Stimulated activated naive B cell treated with anti-CD40 and anti-IgM and Interleukin-4, amounts not matched to agents 10 μg/mL and 1 μg/mL and 100 μg/mL, for 72 hours (primary cell): ENCODE results near the gene SCAMP5.

Experiments used
- ATAC-seq, 2 donors: fragments of 150-1000 bp; cut with Tn5 transposase; replicated peaks; 2 replicates each; pipeline ENCODE4 v1.10.0; 2021; ENCODE audit warnings: moderate library complexity in 1 of 2
- DNase-seq: peaks from one replicate; pipeline ENCODE4 v3.0.0; 2021
- H3K27ac Mint-ChIP-seq: one replicate; pipeline ENCODE4 v1.8.0; 2022; ENCODE audit warnings: mild to moderate bottlenecking, mixed read lengths
- H3K27me3 Mint-ChIP-seq, 2 donors: one replicate each; pipeline ENCODE4 v1.8.0; 2022; ENCODE audit warnings: mixed read lengths in 2 of 2
- H3K36me3 Mint-ChIP-seq, 2 donors: one replicate each; pipeline ENCODE4 v1.8.0; 2022; ENCODE audit warnings: mixed read lengths in 2 of 2, mild to moderate bottlenecking in 1 of 2
- H3K4me1 Mint-ChIP-seq, 2 donors: one replicate each; pipeline ENCODE4 v1.8.0; 2022; ENCODE audit warnings: mixed read lengths in 2 of 2, mild to moderate bottlenecking in 1 of 2
- H3K4me3 Mint-ChIP-seq, 2 donors: one replicate each; pipeline ENCODE4 v1.8.0; 2022; ENCODE audit warnings: mild to moderate bottlenecking in 2 of 2, mixed read lengths in 2 of 2, moderate library complexity in 1 of 2
- H3K9me3 Mint-ChIP-seq, 2 donors: one replicate each; pipeline ENCODE4 v1.8.0; 2022; ENCODE audit warnings: mixed read lengths in 2 of 2, mild to moderate bottlenecking in 1 of 2

The SCAMP5 gene, protein sequence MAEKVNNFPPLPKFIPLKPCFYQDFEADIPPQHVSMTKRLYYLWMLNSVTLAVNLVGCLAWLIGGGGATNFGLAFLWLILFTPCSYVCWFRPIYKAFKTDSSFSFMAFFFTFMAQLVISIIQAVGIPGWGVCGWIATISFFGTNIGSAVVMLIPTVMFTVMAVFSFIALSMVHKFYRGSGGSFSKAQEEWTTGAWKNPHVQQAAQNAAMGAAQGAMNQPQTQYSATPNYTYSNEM

GRCh38 chr15:74995182-74995778 is at the start of gene SCAMP5:
SCAMP5 (plus strand) TSS chr15:74995563; CDS start chr15:75011840, 16,277 bp downstream.
- Mint-ChIP-seq H3K9me3 (peaks cover 2 to 3% of the 10 kb centered on the region in 2 donors), H3K36me3 (peaks cover 3% of the 10 kb centered on the region in 2 donors), H3K4me3 (peak within 1 kb of the TSS; percentile 73 to 79), H3K27me3 (peaks cover 61 to 79% of the 10 kb centered on the region in 2 donors), H3K4me1 (peaks cover 16 to 27% of the 10 kb centered on the region in 2 donors), H3K27ac (no peak within 1 kb of the TSS)
- ATAC-seq: peak; percentile 95 to 96
- peak; percentile 86 for DNase-seq

DNA sequence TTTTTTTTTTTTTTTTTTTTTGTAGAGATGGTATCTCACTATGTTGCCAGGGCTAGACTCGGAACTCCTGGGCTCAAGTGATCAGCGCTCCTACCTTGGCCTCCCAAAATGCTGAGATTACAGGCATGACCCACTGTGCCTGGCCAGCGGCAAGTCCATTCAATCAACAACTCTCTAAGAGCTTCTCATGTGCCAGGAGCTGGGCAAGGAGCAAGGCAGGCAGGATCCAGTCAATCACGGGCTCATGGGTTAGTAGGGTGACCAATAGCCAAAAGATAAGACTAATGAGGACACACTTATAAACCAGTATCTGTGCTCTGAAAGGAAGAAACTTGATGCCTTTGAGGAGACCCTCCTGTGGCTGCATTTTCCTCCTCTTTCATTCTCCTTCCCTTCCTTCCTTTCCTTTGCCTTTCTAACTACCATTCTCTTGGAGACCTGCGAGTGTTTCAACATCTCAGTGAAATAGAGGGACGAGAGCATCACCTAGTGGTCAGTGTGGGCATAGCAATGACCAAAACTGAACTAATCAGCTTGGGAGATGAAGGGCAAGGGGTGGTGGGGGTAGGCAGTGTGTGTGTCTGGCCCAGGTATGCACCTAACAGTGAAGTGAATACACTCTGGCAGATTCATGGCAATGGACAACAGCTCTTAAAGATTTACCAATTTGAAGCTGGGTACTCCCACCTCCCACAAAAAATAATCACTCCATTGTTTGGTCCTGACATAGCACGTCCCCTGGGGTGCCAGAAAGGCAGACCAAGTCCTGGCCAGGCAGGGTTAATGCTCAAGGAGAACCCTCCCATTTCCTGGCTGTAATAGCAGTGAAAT is 45.1 kb upstream of the SCAMP5 start:
- Mint-ChIP-seq H3K27ac (no peak overlapping the region), H3K9me3 (no peaks in the 10 kb centered on the region), H3K4me1 (peaks cover 6 to 8% of the 10 kb centered on the region in 2 donors), H3K4me3 (no peak overlapping the region), H3K27me3 (peaks cover 7 to 8% of the 10 kb centered on the region in 2 donors), H3K36me3 (no peaks in the 10 kb centered on the region)
- DNase-seq (peak; percentile 57), ATAC-seq (peak; percentile 86 to 89)

- DNase-seq (no peak), ATAC-seq (no peak)
- H3K27ac Mint-ChIP-seq: no peak overlapping the region
- no peaks in the 10 kb centered on the region for H3K9me3 Mint-ChIP-seq
- no peak overlapping the region for H3K4me3 Mint-ChIP-seq
- no peaks in the 10 kb centered on the region for H3K36me3 Mint-ChIP-seq
- H3K4me1 Mint-ChIP-seq: peaks cover 8 to 14% of the 10 kb centered on the region in 2 donors
- peaks cover 10 to 15% of the 10 kb centered on the region in 2 donors for H3K27me3 Mint-ChIP-seq
Observed at GRCh38 chr15:74951006-74951405, 44.4 kb upstream of the SCAMP5 start.

GRCh38 chr15:74954515-74954914 is 40.8 kb upstream of the SCAMP5 start:
- DNase-seq (no peak), ATAC-seq (no peak)
- no peak overlapping the region for H3K4me3 Mint-ChIP-seq
- H3K27me3 Mint-ChIP-seq: peaks cover 27 to 39% of the 10 kb centered on the region in 2 donors
- H3K9me3 Mint-ChIP-seq: no peaks in the 10 kb centered on the region
- H3K4me1 Mint-ChIP-seq: peaks cover 16 to 43% of the 10 kb centered on the region in 2 donors
- no peak overlapping the region for H3K27ac Mint-ChIP-seq
- H3K36me3 Mint-ChIP-seq: no peaks in the 10 kb centered on the region

- DNase-seq (no peak), ATAC-seq (no peak)
- no peaks in the 10 kb centered on the region for H3K36me3 Mint-ChIP-seq
- H3K27ac Mint-ChIP-seq: no peak overlapping the region
- H3K4me1 Mint-ChIP-seq: peaks cover 16 to 44% of the 10 kb centered on the region in 2 donors
- H3K9me3 Mint-ChIP-seq: no peaks in the 10 kb centered on the region
- peaks cover 29 to 42% of the 10 kb centered on the region in 2 donors for H3K27me3 Mint-ChIP-seq
- H3K4me3 Mint-ChIP-seq: peak overlapping the region; percentile 36 to 77
Observed at GRCh38 chr15:74955017-74955416, 40.3 kb upstream of the SCAMP5 start.

- Mint-ChIP-seq H3K27ac (peak overlapping the region; percentile 31), H3K27me3 (peaks cover 36 to 51% of the 10 kb centered on the region in 2 donors), H3K4me1 (peaks cover 13 to 44% of the 10 kb centered on the region in 2 donors), H3K36me3 (no peaks in the 10 kb centered on the region), H3K4me3 (peak overlapping the region; percentile 36 to 77), H3K9me3 (no peaks in the 10 kb centered on the region)
- DNase-seq (peak; percentile 47), ATAC-seq (peak; percentile 65 to 74)
Observed at GRCh38 chr15:74955796-74956647, 39.3 kb upstream of the SCAMP5 start.

GRCh38 chr15:74956648-74957475 is 38.5 kb upstream of the SCAMP5 start, which contains the start of gene RPP25:
RPP25 (minus strand) TSS chr15:74956772; CDS start chr15:74956583, 189 bp downstream.
- no peaks in the 10 kb centered on the region for H3K9me3 Mint-ChIP-seq
- peak within 1 kb of the TSS; percentile 31 for H3K27ac Mint-ChIP-seq
- H3K4me3 Mint-ChIP-seq: peak within 1 kb of the TSS; percentile 67 to 77

GRCh38 chr15:74957476-74958035 is 37.8 kb upstream of the SCAMP5 start:
- Mint-ChIP-seq H3K36me3 (no peaks in the 10 kb centered on the region), H3K4me1 (peaks cover 13 to 44% of the 10 kb centered on the region in 2 donors), H3K4me3 (peak overlapping the region; percentile 67 to 77), H3K9me3 (no peaks in the 10 kb centered on the region), H3K27ac (no peak overlapping the region), H3K27me3 (peaks cover 46 to 67% of the 10 kb centered on the region in 2 donors)
- no peak for ATAC-seq
- DNase-seq: no peak

More at GRCh38 chr15:74956648-74957475, 38.5 kb upstream of the SCAMP5 start, which contains the start of gene RPP25:
- ATAC-seq (peak; percentile 90 to 91), DNase-seq (peak; percentile 43)
- H3K27me3 Mint-ChIP-seq: peaks cover 41 to 60% of the 10 kb centered on the region in 2 donors
- H3K4me1 Mint-ChIP-seq: peaks cover 13 to 44% of the 10 kb centered on the region in 2 donors
- H3K36me3 Mint-ChIP-seq: no peaks in the 10 kb centered on the region

GRCh38 chr15:74958320-74958907 is 36.9 kb upstream of the SCAMP5 start:
- ATAC-seq (no peak), DNase-seq (no peak)
- H3K4me3 Mint-ChIP-seq: peak overlapping the region; percentile 34 to 46
- peak overlapping the region; percentile 56 for H3K27ac Mint-ChIP-seq
- H3K36me3 Mint-ChIP-seq: no peaks in the 10 kb centered on the region
- H3K9me3 Mint-ChIP-seq: no peaks in the 10 kb centered on the region
- peaks cover 13 to 44% of the 10 kb centered on the region in 2 donors for H3K4me1 Mint-ChIP-seq
- H3K27me3 Mint-ChIP-seq: peaks cover 54 to 75% of the 10 kb centered on the region in 2 donors

GRCh38 chr15:74958908-74959585 is 36.3 kb upstream of the SCAMP5 start:
- peaks cover 13 to 44% of the 10 kb centered on the region in 2 donors for H3K4me1 Mint-ChIP-seq
- H3K9me3 Mint-ChIP-seq: no peaks in the 10 kb centered on the region
- peak overlapping the region; percentile 43 to 52 for H3K4me3 Mint-ChIP-seq
- peaks cover 56 to 78% of the 10 kb centered on the region in 2 donors for H3K27me3 Mint-ChIP-seq
- no peak for DNase-seq
- H3K27ac Mint-ChIP-seq: peak overlapping the region; percentile 56
- no peak for ATAC-seq
- H3K36me3 Mint-ChIP-seq: no peaks in the 10 kb centered on the region

DNA sequence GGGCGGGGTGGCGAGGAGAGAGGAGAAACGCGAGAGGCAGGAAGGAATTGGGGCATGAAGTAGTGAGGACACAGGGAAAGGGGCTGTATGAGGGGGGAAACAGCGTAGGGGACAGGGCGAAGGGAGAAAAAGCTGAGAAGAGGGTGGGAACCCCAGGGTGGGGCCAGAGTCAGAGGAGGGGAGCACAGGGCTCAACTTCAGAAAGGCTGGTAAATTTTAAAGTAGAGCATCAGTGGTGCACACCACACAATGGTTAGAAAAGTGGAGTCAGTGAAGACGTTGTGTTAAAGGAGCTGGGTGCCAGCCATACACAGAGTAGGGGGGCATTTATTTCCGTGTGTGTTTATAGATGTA is 35.8 kb upstream of the SCAMP5 start:
- DNase-seq (no peak), ATAC-seq (no peak)
- Mint-ChIP-seq H3K27me3 (peaks cover 56 to 77% of the 10 kb centered on the region in 2 donors), H3K9me3 (no peaks in the 10 kb centered on the region), H3K4me3 (peak overlapping the region in 1 of 2 donors; percentile 7), H3K27ac (peak overlapping the region; percentile 9), H3K4me1 (peaks cover 13 to 44% of the 10 kb centered on the region in 2 donors), H3K36me3 (no peaks in the 10 kb centered on the region)

DNA sequence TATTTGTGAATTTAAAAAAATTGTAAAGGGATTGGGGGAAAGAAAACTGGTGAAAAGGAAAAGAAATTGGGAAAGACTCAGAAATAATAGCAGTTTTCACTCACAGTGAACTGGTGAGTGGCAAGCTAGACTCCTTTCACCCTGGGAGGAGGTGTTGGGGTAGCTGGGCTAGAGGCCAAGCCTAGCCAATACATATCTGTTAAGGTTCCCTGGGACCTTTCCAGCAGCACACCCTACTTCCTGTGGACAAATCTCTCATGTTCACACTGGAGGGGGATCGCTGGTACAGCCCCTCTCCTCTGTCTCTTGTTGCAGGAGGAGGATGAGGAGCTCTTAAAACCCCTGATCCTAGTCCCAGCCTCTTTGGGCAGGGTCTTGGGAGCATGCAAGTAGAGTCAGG is 35.1 kb upstream of the SCAMP5 start:
- Mint-ChIP-seq H3K27ac (no peak overlapping the region), H3K27me3 (peaks cover 53 to 74% of the 10 kb centered on the region in 2 donors)

More for the DNA sequence above, 35.1 kb upstream of the SCAMP5 start:
- ATAC-seq (no peak), DNase-seq (no peak)
- no peak overlapping the region for H3K4me3 Mint-ChIP-seq
- no peaks in the 10 kb centered on the region for H3K36me3 Mint-ChIP-seq
- H3K4me1 Mint-ChIP-seq: peaks cover 10 to 37% of the 10 kb centered on the region in 2 donors
- H3K9me3 Mint-ChIP-seq: no peaks in the 10 kb centered on the region
